ENCODE measurements around the gene KCNMA1.

KCNMA1 gene

GRCh38 chr10:77193001-77193400, 444.6 kb downstream of the KCNMA1 start:
- no peak for DNase-seq (ENCODE audit: low read depth in 1 of 2, low spot score in 1 of 2)

DNA sequence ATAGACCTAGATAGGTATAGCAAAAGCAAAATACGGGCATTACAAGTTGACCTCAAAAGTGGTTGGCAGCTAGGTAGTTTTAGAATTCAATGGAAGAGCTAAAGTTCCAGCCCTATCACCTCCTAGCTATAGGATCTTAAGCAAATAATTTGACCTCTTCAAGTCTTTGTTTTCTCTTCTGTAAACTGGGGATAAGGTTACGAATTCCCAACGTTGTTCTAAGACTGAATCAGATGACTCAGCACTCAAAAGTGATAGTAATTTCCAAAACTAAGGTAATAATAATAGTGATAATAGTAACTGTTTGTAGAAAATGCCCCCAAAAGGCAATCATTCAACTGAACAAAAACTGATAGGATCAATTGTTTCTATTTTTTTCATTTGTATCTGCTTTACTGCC, 445.2 kb downstream of the KCNMA1 start:
- no peak for DNase-seq (ENCODE audit: low read depth in 1 of 2, low spot score in 1 of 2)

DNA sequence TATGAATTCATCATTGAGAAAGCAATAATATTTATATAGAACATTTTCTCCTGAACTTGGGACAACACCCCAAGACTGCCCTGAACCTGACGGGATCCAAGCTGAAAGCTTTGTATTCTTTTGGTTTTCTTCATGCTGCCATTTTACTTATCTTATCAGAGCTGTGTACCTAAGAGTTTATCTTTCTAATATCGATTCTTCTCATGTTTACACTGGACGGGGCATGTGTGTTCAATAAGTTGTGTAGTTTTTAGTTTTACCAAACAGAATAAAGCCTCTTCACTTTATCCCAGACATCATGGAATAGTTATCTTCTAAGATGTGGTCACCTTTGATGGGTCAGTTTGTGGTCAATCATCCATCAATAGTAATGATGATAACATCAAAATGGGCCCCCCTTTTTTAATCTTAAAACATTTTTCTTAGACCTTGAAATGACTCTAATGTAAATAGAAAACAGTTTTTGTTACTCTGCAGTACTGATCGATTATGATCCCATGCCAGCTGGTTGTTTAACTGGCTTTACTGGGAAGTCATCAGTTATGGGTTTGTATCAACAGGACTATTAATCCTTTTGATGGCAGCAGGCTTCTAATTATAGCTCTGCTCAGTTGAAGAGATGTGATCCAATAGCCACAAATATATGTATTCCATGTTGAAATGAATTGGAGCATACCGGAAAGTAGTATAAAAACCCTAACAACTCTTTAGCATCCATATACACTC, 446.1 kb downstream of the KCNMA1 start:
- DNase-seq (ENCODE audit: low read depth in 1 of 2, low spot score in 1 of 2) = no peak

GRCh38 chr10:77190291-77190690, 447.3 kb downstream of the KCNMA1 start:
- DNase-seq (ENCODE audit: low read depth in 1 of 2, low spot score in 1 of 2) = no peak

GRCh38 chr10:77189520-77189919, 448.1 kb downstream of the KCNMA1 start:
- no peak for DNase-seq (ENCODE audit: low read depth in 1 of 2, low spot score in 1 of 2)

- no peak for DNase-seq (ENCODE audit: low read depth in 1 of 2, low spot score in 1 of 2)
Measured at GRCh38 chr10:77189075-77189474, 448.5 kb downstream of the KCNMA1 start.

GRCh38 chr10:77188521-77188920, 449.1 kb downstream of the KCNMA1 start:
- no peak for DNase-seq (ENCODE audit: low read depth in 1 of 2, low spot score in 1 of 2)

- DNase-seq (ENCODE audit: low read depth in 1 of 2, low spot score in 1 of 2) = no peak
Measured at GRCh38 chr10:77188000-77188395, 449.6 kb downstream of the KCNMA1 start.

GRCh38 chr10:77187376-77187999, 450.1 kb downstream of the KCNMA1 start:
- DNase-seq (ENCODE audit: low read depth in 1 of 2, low spot score in 1 of 2) = no peak

DNA sequence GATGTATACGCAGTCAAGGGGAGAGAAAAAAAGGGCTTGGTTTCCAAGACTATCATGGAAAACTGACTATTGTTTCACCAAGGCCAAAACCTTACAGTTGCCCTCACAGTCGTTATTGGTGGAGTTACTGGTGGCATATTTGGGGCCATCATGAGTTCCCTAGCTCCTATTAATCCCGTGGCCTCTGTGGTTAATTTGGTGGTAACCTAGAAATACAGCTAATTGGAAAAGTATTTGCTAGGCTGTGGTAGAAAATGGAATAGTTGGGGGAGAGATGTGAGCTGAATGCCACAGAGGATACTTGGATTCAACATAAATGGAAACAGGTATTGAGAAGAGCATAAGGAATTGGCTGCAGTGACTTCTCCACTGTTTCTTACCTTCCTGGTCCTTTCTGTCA, 450.7 kb downstream of the KCNMA1 start:
- no peak for DNase-seq (ENCODE audit: low read depth in 1 of 2, low spot score in 1 of 2)

DNA sequence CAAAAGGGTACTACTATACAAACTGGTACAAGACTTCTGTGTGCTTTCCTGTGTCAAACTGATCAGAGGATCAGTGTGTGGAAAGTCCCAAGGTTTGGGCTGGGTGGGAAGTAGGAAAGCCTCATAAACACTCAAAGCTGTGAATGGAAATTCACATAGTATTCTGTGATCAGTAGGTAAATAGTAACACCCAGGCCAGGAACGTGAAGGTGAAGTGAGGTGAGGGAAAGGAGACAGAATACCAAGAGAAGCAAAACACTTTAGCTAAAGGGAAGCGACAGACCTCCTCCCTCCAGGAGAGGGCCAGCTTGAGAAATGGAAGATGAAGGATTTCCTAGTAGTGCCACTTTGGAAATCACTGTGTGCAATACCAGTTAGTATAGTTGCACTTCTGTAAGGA, 451.9 kb downstream of the KCNMA1 start:
- no peak for DNase-seq (ENCODE audit: low read depth in 1 of 2, low spot score in 1 of 2)

- DNase-seq (ENCODE audit: low read depth in 1 of 2, low spot score in 1 of 2) = no peak
Measured at GRCh38 chr10:77182803-77183202, 454.8 kb downstream of the KCNMA1 start.

- DNase-seq (ENCODE audit: low read depth in 1 of 2, low spot score in 1 of 2) = no peak
Measured at GRCh38 chr10:77180794-77181193, 456.8 kb downstream of the KCNMA1 start.

DNA sequence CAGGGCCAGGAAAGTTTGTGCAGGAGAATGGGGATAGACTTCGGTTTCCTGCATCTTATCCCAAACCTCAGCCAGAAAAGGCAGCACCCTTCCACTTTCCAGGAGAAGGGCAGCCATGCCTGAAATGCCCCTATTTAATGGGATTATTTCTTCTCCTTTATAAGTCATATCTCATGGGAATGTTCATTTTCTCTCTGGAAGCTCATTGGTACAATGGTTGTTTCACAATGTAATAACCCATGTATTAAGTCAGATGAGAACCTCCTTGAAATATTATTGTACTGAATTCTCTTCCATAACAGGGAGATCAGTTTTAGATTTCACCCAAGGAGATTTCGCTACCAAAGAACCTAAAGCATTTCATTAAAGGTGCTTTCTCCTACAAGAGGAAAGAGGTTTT, 457.5 kb downstream of the KCNMA1 start:
- no peak for DNase-seq (ENCODE audit: low read depth in 1 of 2, low spot score in 1 of 2)

DNA sequence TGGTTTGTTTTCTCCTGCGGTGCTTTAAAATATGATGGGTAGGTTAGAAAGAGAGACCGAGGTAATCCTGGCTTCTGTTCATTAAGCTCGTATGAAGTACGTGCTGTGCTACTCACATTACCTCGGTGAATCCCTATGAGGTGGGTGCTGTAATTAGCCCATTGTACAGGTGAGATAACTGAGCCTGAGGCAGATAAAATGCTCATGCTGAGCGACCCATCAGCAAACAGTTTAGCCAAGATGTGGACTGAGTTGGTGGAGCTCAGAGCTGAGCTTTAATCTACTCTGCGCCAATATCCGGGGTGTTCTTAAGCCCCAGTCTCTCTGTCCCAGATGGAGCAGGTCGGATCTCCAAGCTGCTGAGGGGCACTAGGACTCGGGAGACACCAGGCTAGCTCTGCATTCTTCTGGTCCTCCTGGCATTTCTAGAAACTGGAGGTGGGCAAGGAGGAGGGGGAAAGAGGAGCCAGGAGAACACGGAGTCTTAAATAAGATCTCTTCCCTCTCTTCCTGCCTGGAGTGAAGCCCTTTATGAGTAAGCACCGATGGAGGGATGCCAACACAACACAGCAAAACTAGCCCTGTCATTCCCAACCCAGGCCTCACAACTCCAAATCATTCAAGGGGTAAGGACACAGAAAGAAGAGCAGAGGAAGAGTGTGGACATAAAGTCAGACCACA, 458.5 kb downstream of the KCNMA1 start:
- DNase-seq (ENCODE audit: low read depth in 1 of 2, low spot score in 1 of 2) = no peak

DNA sequence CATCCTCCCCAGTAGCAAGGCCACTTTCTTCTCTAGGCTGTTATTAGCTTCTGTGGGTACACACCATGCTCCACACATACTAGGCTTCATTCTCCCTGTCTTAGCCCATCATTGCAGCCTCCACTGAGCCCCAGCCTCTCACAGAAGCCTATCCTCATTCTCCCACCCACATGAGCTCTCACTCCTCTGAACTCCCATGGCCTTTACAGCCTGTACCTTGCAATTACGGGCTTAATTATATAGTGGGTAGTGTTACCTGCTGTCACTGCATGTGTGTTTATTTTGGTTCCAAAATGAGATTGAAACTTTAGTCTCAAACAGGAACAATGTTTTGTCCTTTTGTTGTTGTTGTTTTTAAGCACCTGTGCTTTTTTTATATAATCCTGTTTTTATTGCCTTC, 460.0 kb downstream of the KCNMA1 start:
- no peak for DNase-seq (ENCODE audit: low read depth in 1 of 2, low spot score in 1 of 2)

GRCh38 chr10:77177161-77177560, 460.4 kb downstream of the KCNMA1 start:
- no peak for DNase-seq (ENCODE audit: low read depth in 1 of 2, low spot score in 1 of 2)

DNA sequence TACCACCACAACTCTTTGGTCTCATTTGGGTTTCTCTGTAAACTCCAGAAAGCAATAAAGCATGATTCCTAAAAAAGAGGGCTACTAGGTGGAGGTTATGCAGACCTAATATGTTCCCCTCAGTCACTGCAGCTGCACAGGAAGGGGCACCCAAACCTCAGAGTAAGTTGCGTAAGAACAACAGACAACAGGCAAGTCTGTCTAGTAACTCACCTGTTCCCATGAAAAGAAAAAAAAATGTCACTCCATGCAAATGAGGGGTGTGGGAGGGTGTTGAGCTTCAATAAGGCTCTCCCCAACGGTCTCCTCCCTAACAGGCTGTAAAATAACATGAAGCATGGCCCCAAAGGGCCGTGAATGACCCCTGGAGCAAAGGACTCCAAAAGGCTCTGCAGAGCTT, 461.4 kb downstream of the KCNMA1 start:
- DNase-seq (ENCODE audit: low read depth in 1 of 2, low spot score in 1 of 2) = no peak

DNA sequence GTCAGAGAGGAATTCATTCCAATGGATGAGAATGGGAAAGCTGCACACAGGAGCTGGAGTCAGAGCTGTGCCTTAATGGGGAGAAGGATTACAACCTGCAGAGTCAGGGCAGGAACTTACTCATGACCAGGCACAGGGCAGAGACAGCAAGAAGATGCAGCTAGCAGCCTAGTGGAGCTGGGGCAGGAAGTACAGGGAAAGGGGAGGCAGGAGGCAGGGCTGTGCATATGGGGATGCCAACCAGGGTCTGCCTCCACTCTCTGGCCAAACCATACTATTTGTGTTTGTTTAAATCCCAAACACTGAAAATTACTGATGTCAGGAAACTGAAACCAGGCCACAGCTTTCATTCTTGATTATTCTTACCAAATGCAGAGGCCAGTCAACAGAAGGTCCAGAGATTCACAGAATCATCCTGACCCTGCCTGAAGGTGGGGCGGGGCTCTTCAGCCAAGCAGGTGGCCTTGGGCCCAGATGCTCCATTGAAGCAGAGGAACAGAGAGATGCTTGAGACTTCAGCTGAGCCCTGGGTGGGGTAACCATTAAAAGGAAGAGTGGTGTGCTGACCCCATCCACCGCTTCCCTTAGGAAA, 461.9 kb downstream of the KCNMA1 start:
- DNase-seq (ENCODE audit: low read depth in 1 of 2, low spot score in 1 of 2) = no peak

DNA sequence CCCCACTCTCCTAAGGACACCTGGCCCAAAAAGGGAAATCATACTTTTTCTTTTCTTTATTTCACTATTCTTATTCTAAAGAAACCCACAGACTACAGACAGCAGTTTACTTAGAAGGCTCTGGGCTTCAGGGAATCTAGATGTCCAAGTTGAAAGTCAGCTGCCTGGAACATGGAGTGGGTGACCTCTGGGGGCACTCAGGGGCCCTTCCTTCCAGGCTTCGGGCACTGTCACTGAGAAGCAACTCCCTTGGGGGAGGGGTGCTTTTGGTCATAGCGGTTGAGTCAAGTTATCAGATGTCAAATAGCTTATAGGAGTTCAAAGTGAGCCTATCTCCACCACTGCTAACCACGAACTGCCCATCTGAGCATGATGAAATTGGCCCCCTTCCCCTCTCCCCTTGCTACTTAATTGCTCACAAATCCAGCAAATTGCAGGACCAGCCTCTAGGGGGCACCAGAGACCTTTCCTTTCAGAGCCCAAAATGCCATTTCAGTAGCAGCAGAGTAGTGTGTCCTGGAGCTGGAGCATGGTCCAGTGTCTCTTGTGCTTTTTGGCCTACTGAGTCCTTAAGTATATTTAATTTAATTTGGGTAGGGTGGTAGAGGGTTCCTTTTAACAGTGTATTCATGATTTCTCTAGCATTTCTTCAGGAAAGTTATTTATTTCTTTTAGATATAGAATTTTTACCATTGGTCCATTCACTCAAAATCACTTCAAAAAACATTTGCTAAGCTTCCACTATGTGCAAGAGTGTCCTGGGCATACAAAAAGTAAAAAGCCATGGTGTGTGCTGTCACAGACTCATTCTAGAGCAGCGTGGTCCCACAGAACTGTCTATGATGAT, 463.8 kb downstream of the KCNMA1 start:
- peak; percentile 9 to 27 for DNase-seq (ENCODE audit: low read depth in 1 of 2, low spot score in 1 of 2)

- DNase-seq (ENCODE audit: low read depth in 1 of 2, low spot score in 1 of 2) = no peak
Measured at GRCh38 chr10:77172086-77172485, 465.5 kb downstream of the KCNMA1 start.

All from activated T-helper 1 cell treated with anti-CD3 and anti-CD28 coated beads, Interleukin-2, amount 50 U/mL, for 16 hours (primary cell).